ENCODE measurements around the gene UFC1.

DNA sequence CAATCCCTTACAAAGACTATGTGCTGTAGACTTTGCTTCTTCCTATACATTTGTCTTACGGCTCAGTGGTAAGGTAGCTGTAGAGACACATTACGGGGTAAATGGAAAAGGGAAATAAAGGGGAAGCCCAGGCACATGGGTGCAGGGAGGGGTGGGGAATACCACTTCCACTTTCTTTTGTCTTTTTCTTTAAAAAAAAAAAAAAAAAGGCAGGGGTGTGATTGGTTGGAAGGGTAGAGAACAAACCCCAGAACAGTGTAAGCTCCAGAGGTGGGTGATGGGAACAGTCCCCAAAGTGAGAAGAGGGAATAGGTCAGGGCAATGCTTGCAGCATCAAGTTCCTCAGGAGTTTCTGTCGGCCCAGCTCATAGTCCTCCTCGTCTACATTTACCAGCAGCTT is 31.9 kb upstream of the UFC1 start:
- TF ChIP-seq EZH2 (IDR thresholded peaks at IDR 0.05; ENCODE audit: low read depth, unreplicated experiment) (no peak), POLR2AphosphoS5 (IDR thresholded peaks at IDR 0.05; ENCODE audit: low read depth) (no peak), EZH2phosphoT487 (IDR thresholded peaks at IDR 0.05; ENCODE audit: unreplicated experiment) (no peak), NANOG (IDR thresholded peaks at IDR 0.05; ENCODE audit: borderline replicate concordance) (no peak), ZNF331 (CRISPR knock-in tag; IDR thresholded peaks at IDR 0.05; ENCODE audit: low read depth) (no peak), ZNF114 (CRISPR knock-in tag; IDR thresholded peaks at IDR 0.05) (no peak), CREB1 (CRISPR knock-in tag; IDR thresholded peaks at IDR 0.05; ENCODE audit: low read depth) (no peak), JUNB (IDR thresholded peaks at IDR 0.05; ENCODE audit: unreplicated experiment) (no peak)
- TF ChIP-seq, protein P1, sequence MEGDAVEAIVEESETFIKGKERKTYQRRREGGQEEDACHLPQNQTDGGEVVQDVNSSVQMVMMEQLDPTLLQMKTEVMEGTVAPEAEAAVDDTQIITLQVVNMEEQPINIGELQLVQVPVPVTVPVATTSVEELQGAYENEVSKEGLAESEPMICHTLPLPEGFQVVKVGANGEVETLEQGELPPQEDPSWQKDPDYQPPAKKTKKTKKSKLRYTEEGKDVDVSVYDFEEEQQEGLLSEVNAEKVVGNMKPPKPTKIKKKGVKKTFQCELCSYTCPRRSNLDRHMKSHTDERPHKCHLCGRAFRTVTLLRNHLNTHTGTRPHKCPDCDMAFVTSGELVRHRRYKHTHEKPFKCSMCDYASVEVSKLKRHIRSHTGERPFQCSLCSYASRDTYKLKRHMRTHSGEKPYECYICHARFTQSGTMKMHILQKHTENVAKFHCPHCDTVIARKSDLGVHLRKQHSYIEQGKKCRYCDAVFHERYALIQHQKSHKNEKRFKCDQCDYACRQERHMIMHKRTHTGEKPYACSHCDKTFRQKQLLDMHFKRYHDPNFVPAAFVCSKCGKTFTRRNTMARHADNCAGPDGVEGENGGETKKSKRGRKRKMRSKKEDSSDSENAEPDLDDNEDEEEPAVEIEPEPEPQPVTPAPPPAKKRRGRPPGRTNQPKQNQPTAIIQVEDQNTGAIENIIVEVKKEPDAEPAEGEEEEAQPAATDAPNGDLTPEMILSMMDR (conservative IDR thresholded peaks at IDR 0.05; ENCODE audit: low read depth in 2 of 2) = no peak
- TF ChIP-seq, protein P2, sequence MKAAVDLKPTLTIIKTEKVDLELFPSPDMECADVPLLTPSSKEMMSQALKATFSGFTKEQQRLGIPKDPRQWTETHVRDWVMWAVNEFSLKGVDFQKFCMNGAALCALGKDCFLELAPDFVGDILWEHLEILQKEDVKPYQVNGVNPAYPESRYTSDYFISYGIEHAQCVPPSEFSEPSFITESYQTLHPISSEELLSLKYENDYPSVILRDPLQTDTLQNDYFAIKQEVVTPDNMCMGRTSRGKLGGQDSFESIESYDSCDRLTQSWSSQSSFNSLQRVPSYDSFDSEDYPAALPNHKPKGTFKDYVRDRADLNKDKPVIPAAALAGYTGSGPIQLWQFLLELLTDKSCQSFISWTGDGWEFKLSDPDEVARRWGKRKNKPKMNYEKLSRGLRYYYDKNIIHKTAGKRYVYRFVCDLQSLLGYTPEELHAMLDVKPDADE (IDR thresholded peaks at IDR 0.05) = no peak
- TF ChIP-seq, protein P3, sequence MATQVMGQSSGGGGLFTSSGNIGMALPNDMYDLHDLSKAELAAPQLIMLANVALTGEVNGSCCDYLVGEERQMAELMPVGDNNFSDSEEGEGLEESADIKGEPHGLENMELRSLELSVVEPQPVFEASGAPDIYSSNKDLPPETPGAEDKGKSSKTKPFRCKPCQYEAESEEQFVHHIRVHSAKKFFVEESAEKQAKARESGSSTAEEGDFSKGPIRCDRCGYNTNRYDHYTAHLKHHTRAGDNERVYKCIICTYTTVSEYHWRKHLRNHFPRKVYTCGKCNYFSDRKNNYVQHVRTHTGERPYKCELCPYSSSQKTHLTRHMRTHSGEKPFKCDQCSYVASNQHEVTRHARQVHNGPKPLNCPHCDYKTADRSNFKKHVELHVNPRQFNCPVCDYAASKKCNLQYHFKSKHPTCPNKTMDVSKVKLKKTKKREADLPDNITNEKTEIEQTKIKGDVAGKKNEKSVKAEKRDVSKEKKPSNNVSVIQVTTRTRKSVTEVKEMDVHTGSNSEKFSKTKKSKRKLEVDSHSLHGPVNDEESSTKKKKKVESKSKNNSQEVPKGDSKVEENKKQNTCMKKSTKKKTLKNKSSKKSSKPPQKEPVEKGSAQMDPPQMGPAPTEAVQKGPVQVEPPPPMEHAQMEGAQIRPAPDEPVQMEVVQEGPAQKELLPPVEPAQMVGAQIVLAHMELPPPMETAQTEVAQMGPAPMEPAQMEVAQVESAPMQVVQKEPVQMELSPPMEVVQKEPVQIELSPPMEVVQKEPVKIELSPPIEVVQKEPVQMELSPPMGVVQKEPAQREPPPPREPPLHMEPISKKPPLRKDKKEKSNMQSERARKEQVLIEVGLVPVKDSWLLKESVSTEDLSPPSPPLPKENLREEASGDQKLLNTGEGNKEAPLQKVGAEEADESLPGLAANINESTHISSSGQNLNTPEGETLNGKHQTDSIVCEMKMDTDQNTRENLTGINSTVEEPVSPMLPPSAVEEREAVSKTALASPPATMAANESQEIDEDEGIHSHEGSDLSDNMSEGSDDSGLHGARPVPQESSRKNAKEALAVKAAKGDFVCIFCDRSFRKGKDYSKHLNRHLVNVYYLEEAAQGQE (IDR thresholded peaks at IDR 0.05; ENCODE audit: unreplicated experiment) = no peak
- TF ChIP-seq, protein P4, sequence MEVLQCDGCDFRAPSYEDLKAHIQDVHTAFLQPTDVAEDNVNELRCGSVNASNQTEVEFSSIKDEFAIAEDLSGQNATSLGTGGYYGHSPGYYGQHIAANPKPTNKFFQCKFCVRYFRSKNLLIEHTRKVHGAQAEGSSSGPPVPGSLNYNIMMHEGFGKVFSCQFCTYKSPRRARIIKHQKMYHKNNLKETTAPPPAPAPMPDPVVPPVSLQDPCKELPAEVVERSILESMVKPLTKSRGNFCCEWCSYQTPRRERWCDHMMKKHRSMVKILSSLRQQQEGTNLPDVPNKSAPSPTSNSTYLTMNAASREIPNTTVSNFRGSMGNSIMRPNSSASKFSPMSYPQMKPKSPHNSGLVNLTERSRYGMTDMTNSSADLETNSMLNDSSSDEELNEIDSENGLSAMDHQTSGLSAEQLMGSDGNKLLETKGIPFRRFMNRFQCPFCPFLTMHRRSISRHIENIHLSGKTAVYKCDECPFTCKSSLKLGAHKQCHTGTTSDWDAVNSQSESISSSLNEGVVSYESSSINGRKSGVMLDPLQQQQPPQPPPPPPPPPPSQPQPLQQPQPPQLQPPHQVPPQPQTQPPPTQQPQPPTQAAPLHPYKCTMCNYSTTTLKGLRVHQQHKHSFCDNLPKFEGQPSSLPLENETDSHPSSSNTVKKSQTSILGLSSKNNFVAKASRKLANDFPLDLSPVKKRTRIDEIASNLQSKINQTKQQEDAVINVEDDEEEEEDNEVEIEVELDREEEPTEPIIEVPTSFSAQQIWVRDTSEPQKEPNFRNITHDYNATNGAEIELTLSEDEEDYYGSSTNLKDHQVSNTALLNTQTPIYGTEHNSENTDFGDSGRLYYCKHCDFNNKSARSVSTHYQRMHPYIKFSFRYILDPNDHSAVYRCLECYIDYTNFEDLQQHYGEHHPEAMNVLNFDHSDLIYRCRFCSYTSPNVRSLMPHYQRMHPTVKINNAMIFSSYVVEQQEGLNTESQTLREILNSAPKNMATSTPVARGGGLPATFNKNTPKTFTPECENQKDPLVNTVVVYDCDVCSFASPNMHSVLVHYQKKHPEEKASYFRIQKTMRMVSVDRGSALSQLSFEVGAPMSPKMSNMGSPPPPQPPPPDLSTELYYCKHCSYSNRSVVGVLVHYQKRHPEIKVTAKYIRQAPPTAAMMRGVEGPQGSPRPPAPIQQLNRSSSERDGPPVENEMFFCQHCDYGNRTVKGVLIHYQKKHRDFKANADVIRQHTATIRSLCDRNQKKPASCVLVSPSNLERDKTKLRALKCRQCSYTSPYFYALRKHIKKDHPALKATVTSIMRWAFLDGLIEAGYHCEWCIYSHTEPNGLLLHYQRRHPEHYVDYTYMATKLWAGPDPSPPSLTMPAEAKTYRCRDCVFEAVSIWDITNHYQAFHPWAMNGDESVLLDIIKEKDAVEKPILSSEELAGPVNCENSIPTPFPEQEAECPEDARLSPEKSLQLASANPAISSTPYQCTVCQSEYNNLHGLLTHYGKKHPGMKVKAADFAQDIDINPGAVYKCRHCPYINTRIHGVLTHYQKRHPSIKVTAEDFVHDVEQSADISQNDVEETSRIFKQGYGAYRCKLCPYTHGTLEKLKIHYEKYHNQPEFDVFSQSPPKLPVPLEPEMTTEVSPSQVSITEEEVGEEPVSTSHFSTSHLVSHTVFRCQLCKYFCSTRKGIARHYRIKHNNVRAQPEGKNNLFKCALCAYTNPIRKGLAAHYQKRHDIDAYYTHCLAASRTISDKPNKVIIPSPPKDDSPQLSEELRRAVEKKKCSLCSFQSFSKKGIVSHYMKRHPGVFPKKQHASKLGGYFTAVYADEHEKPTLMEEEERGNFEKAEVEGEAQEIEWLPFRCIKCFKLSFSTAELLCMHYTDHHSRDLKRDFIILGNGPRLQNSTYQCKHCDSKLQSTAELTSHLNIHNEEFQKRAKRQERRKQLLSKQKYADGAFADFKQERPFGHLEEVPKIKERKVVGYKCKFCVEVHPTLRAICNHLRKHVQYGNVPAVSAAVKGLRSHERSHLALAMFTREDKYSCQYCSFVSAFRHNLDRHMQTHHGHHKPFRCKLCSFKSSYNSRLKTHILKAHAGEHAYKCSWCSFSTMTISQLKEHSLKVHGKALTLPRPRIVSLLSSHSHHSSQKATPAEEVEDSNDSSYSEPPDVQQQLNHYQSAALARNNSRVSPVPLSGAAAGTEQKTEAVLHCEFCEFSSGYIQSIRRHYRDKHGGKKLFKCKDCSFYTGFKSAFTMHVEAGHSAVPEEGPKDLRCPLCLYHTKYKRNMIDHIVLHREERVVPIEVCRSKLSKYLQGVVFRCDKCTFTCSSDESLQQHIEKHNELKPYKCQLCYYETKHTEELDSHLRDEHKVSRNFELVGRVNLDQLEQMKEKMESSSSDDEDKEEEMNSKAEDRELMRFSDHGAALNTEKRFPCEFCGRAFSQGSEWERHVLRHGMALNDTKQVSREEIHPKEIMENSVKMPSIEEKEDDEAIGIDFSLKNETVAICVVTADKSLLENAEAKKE (CRISPR knock-in tag; IDR thresholded peaks at IDR 0.05) = no peak
